ENCODE measurements around the gene GRPEL2. TPM values are rescaled to one million over a fixed set of nuclear protein-coding genes. Genes with fewer than 3 reads are reported as not detected.
"Not testable (repeated sequence)": the region's sequence is repeated elsewhere in the genome, so short reads cannot be mapped to it uniquely, and the experiment has no call there.

Gene GRPEL2
- total RNA-seq, 1 experiment from 2014 or later, result 86.6 TPM

DNA sequence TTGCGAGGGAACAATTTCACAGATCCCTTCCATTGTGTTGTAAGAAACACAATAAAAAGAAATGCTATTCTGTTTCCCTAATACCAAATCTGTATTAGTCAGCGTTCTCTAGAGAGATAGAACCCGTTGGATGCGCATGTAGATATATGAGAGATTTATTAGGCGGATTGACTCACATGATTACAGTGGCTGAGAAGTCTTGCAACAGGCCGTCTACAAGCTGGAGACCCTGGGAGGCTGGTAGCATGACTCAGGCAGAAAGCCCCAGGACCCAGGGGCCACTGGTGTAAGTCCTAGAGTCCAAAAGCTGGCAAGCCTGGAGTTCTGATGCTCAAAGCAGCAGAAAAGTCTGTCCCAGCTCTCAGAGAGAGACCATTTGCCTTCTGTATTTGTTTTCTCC lies 52.2 kb downstream of the GRPEL2 start:
- no peaks in the 10 kb centered on the region for H3K9me3 Mint-ChIP-seq (ENCODE audit: unreplicated experiment)
- H3K4me3 Mint-ChIP-seq (ENCODE audit: unreplicated experiment), result no peak overlapping the region
- intact Hi-C loops (cut with micrococcal nuclease), result no loop called here
- H3K36me3 Mint-ChIP-seq (ENCODE audit: insufficient read depth, unreplicated experiment), result no peaks in the 10 kb centered on the region
- CTCF ChIA-PET, result interaction anchor here (0.6 to 0.7 kb wide), 2 partner anchors 30 to 175 kb away, joined by 3 read pairs; no protein-coding TSS in a partner anchor
- no TSS peak for BruUV-seq (replicated peaks)
- peak; percentile 28 for DNase-seq (ENCODE audit: unreplicated experiment)
- TF ChIP-seq, protein P1, sequence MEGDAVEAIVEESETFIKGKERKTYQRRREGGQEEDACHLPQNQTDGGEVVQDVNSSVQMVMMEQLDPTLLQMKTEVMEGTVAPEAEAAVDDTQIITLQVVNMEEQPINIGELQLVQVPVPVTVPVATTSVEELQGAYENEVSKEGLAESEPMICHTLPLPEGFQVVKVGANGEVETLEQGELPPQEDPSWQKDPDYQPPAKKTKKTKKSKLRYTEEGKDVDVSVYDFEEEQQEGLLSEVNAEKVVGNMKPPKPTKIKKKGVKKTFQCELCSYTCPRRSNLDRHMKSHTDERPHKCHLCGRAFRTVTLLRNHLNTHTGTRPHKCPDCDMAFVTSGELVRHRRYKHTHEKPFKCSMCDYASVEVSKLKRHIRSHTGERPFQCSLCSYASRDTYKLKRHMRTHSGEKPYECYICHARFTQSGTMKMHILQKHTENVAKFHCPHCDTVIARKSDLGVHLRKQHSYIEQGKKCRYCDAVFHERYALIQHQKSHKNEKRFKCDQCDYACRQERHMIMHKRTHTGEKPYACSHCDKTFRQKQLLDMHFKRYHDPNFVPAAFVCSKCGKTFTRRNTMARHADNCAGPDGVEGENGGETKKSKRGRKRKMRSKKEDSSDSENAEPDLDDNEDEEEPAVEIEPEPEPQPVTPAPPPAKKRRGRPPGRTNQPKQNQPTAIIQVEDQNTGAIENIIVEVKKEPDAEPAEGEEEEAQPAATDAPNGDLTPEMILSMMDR (IDR thresholded peaks at IDR 0.05; ENCODE audit: unreplicated experiment), result no peak
- POLR2A ChIA-PET, result no interaction called here
- no peaks in the 10 kb centered on the region for H3K4me1 Mint-ChIP-seq (ENCODE audit: insufficient read depth, unreplicated experiment)
- H3K27me3 Mint-ChIP-seq (ENCODE audit: insufficient read depth, unreplicated experiment), result no peaks in the 10 kb centered on the region
- no peak overlapping the region for H3K27ac Mint-ChIP-seq (ENCODE audit: low read depth, unreplicated experiment)

GRCh38 chr5:149398747-149399266 lies 53.5 kb downstream of the GRPEL2 start:
- H3K4me1 Mint-ChIP-seq (ENCODE audit: insufficient read depth, unreplicated experiment); intact Hi-C loops (cut with micrococcal nuclease); H3K27me3 Mint-ChIP-seq (ENCODE audit: insufficient read depth, unreplicated experiment); H3K4me3 Mint-ChIP-seq (ENCODE audit: unreplicated experiment); H3K27ac Mint-ChIP-seq (ENCODE audit: low read depth, unreplicated experiment); H3K36me3 Mint-ChIP-seq (ENCODE audit: insufficient read depth, unreplicated experiment); H3K9me3 Mint-ChIP-seq (ENCODE audit: unreplicated experiment); BruUV-seq (replicated peaks); DNase-seq (ENCODE audit: unreplicated experiment); POLR2A ChIA-PET: not testable (repeated sequence)
- CTCF ChIA-PET, result interaction anchor here (0.5 to 4.1 kb wide), 10 partner anchors 9 to 166 kb away, joined by 3 to 36 read pairs (median 8); partner anchors contain the start of gene IL17B

DNA sequence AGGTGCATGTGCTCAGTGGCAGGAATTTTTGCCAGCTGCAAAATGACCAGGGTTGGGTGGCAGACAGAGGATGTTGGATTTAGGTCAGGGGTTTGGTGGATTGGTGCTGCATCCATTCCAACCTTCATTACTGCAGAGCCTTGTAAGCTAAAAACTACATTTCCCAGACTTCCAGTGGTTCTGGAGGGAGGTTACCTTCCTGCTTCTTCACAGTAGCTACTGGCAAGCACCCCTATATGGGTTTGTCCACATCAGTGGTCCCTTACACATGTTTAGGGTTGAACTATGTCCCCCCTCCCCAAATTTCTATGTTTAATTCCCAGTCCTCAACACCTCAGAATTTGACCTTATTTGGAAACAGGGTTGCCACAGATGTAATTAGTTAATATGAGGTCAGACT lies 54.5 kb downstream of the GRPEL2 start:
- CTCF ChIA-PET, result interaction anchor here (0.6 to 4.1 kb wide), 10 partner anchors 10 to 219 kb away, joined by 3 to 36 read pairs (median 8); partner anchors contain the start of gene IL17B
- Mint-ChIP-seq H3K4me3 (ENCODE audit: unreplicated experiment) (no peak overlapping the region), H3K4me1 (ENCODE audit: insufficient read depth, unreplicated experiment) (no peaks in the 10 kb centered on the region), H3K27ac (ENCODE audit: low read depth, unreplicated experiment) (no peak overlapping the region), H3K9me3 (ENCODE audit: unreplicated experiment) (no peaks in the 10 kb centered on the region), H3K36me3 (ENCODE audit: insufficient read depth, unreplicated experiment) (no peaks in the 10 kb centered on the region), H3K27me3 (ENCODE audit: insufficient read depth, unreplicated experiment) (no peaks in the 10 kb centered on the region)
- no TSS peak for BruUV-seq (replicated peaks)
- TF ChIP-seq, protein P1 (IDR thresholded peaks at IDR 0.05; ENCODE audit: unreplicated experiment), result no peak
- intact Hi-C loops (cut with micrococcal nuclease), result no loop called here
- DNase-seq (ENCODE audit: unreplicated experiment), result no peak
- POLR2A ChIA-PET, result interaction anchor here (0.8 to 1.0 kb wide), 2 partner anchors 9 to 72 kb away, joined by 3 read pairs; no protein-coding TSS in a partner anchor

- intact Hi-C loops (cut with micrococcal nuclease), result no loop called here
- Mint-ChIP-seq H3K36me3 (ENCODE audit: insufficient read depth, unreplicated experiment) (no peaks in the 10 kb centered on the region), H3K27me3 (ENCODE audit: insufficient read depth, unreplicated experiment) (no peaks in the 10 kb centered on the region), H3K9me3 (ENCODE audit: unreplicated experiment) (no peaks in the 10 kb centered on the region), H3K4me1 (ENCODE audit: insufficient read depth, unreplicated experiment) (no peaks in the 10 kb centered on the region), H3K4me3 (ENCODE audit: unreplicated experiment) (no peak overlapping the region), H3K27ac (ENCODE audit: low read depth, unreplicated experiment) (no peak overlapping the region)
- POLR2A ChIA-PET, result interaction anchor here (0.8 to 1.0 kb wide), 2 partner anchors 9 to 72 kb away, joined by 3 read pairs; no protein-coding TSS in a partner anchor
- no peak for DNase-seq (ENCODE audit: unreplicated experiment)
- TF ChIP-seq, protein P1 (IDR thresholded peaks at IDR 0.05; ENCODE audit: unreplicated experiment), result no peak
- no TSS peak for BruUV-seq (replicated peaks)
- CTCF ChIA-PET, result interaction anchor here (0.6 to 4.1 kb wide), 12 partner anchors 10 to 1025 kb away, joined by 3 to 36 read pairs (median 5); partner anchors contain the start of gene IL17B
Observed at GRCh38 chr5:149400304-149400703, 55.0 kb downstream of the GRPEL2 start.

Data from MCF 10A (cell line).